Gastrocnemius medialis (tissue), 4 donors: ENCODE data around the gene PSG7. TPM values are rescaled to one million over a fixed set of nuclear protein-coding genes. Genes with fewer than 3 reads are reported as not detected.
"Not testable (repeated sequence)": the region's sequence is repeated elsewhere in the genome, so short reads cannot be mapped to it uniquely, and the experiment has no call there.

ENCODE experiments used
- ATAC-seq, 2 donors: fragments of 150-250 bp; one replicate each; pipeline ENCODE4 v1.9.1; 2016
- DNase-seq, 2 donors: peaks; one replicate each; pipeline ENCODE4 v3.0.0-alpha.2; 2019
- H3K27ac ChIP-seq, 4 donors: fragments of 200-600 bp; sonication (generic); 1 replicate in 1 of 4; 2 replicates in 3 of 4; pipeline ENCODE4 v1.5.1; 2016 to 2018; ENCODE audit warnings: mild to moderate bottlenecking in 2 of 4, moderate library complexity in 1 of 4
- H3K27me3 ChIP-seq, 3 donors: fragments of 200-600 bp; sonication (generic) in 2 of 3; 1 replicate in 1 of 3; 2 replicates in 2 of 3; pipeline versions ENCODE4 v1.5.1 to v1.6.0; 2016 to 2019; ENCODE audit warnings: mild to moderate bottlenecking in 1 of 3, moderate library complexity in 1 of 3
- H3K36me3 ChIP-seq, 2 donors: fragments of 200-600 bp; sonication (generic) in 1 of 2; one replicate each; pipeline ENCODE4 v1.5.1; 2017 to 2018
- H3K4me1 ChIP-seq, 2 donors: fragments of 200-600 bp; sonication (generic) in 1 of 2; one replicate each; pipeline ENCODE4 v1.5.1; 2016 to 2017; ENCODE audit warnings: mild to moderate bottlenecking in 2 of 2
- H3K4me3 ChIP-seq, 4 donors: fragments of 200-600 bp; sonication (generic) in 3 of 4; 1 replicate in 1 of 4; 2 replicates in 3 of 4; pipeline ENCODE4 v1.5.1; 2016 to 2019; ENCODE audit warnings: mild to moderate bottlenecking in 2 of 4
- H3K9me3 ChIP-seq, 3 donors: fragments of 200-600 bp; sonication (generic) in 2 of 3; 1 replicate in 1 of 3; 2 replicates in 2 of 3; pipeline ENCODE4 v1.5.1; 2016 to 2019
- in situ Hi-C, 4 donors: fragments of 200-750 bp; cut with MboI; loops; one replicate each; pipeline versions ENCODE4 v1.15.0 to v1.8.0; 2017; ENCODE audit warnings: low sequenced_read_pairs in 4 of 4
- intact Hi-C: fragments of 100-400 bp; cut with DNase I; formaldehyde crosslinking; loops from one replicate; pipeline ENCODE4 v1.15.1; 2023; ENCODE audit warnings: low total_unique reads
- total RNA-seq, 4 donors: library from RNA; depleted of rRNA; stranded (reverse); fragments of >200 nt; gene quantifications; one replicate each; pipeline versions ENCODE4 v1.1.0 to v1.2.3, GENCODE V29; 2016

The PSG7 gene
- total RNA-seq, 4 donors from 2014 or later: not detected

- H3K27ac ChIP-seq, H3K36me3 ChIP-seq, in situ Hi-C loops, H3K4me1 ChIP-seq, H3K4me3 ChIP-seq, ATAC-seq, H3K9me3 ChIP-seq, H3K27me3 ChIP-seq, DNase-seq, intact Hi-C loops: not testable (repeated sequence)
These were observed 20.1 kb downstream of the PSG7 start for GRCh38 chr19:42916931-42917330.

- ATAC-seq, H3K9me3 ChIP-seq, H3K27me3 ChIP-seq, H3K36me3 ChIP-seq, DNase-seq, intact Hi-C loops, H3K27ac ChIP-seq, in situ Hi-C loops, H3K4me1 ChIP-seq, H3K4me3 ChIP-seq: not testable (repeated sequence)
These were observed 23.5 kb downstream of the PSG7 start for GRCh38 chr19:42913516-42913915.

- intact Hi-C loops, DNase-seq, in situ Hi-C loops, H3K9me3 ChIP-seq, H3K4me3 ChIP-seq, H3K4me1 ChIP-seq, ATAC-seq, H3K27me3 ChIP-seq, H3K36me3 ChIP-seq, H3K27ac ChIP-seq: not testable (repeated sequence)
These were observed 24.1 kb downstream of the PSG7 start for GRCh38 chr19:42912941-42913340.

GRCh38 chr19:42911731-42912130, 25.3 kb downstream of the PSG7 start:
- H3K36me3 ChIP-seq, DNase-seq, H3K4me3 ChIP-seq, intact Hi-C loops, H3K27ac ChIP-seq, H3K4me1 ChIP-seq, H3K9me3 ChIP-seq, H3K27me3 ChIP-seq, ATAC-seq, in situ Hi-C loops: not testable (repeated sequence)

- DNase-seq, in situ Hi-C loops, H3K4me1 ChIP-seq, H3K4me3 ChIP-seq, H3K9me3 ChIP-seq, intact Hi-C loops, ATAC-seq, H3K36me3 ChIP-seq, H3K27ac ChIP-seq, H3K27me3 ChIP-seq: not testable (repeated sequence)
These were observed 30.8 kb downstream of the PSG7 start for GRCh38 chr19:42906162-42906561.

- not testable (repeated sequence) for H3K27me3 ChIP-seq
These were observed 36.4 kb downstream of the PSG7 start for GRCh38 chr19:42900561-42900960.

GRCh38 chr19:42899674-42900073, 37.3 kb downstream of the PSG7 start:
- H3K27me3 ChIP-seq, DNase-seq, H3K36me3 ChIP-seq, ATAC-seq, in situ Hi-C loops, H3K9me3 ChIP-seq, H3K27ac ChIP-seq, intact Hi-C loops, H3K4me3 ChIP-seq, H3K4me1 ChIP-seq: not testable (repeated sequence)

More at GRCh38 chr19:42900561-42900960, 36.4 kb downstream of the PSG7 start:
- intact Hi-C loops, DNase-seq, H3K4me1 ChIP-seq, ATAC-seq, H3K36me3 ChIP-seq, H3K4me3 ChIP-seq, H3K27ac ChIP-seq, H3K9me3 ChIP-seq, in situ Hi-C loops: not testable (repeated sequence)

- H3K9me3 ChIP-seq, H3K27ac ChIP-seq, in situ Hi-C loops, ATAC-seq, H3K4me1 ChIP-seq, H3K4me3 ChIP-seq, DNase-seq, H3K36me3 ChIP-seq, intact Hi-C loops, H3K27me3 ChIP-seq: not testable (repeated sequence)
These were observed 37.9 kb downstream of the PSG7 start for GRCh38 chr19:42899110-42899509.

- H3K27ac ChIP-seq, DNase-seq, intact Hi-C loops, H3K27me3 ChIP-seq, H3K36me3 ChIP-seq, H3K4me3 ChIP-seq, H3K9me3 ChIP-seq, in situ Hi-C loops, ATAC-seq, H3K4me1 ChIP-seq: not testable (repeated sequence)
These were observed 38.4 kb downstream of the PSG7 start for GRCh38 chr19:42898656-42899055.

- H3K27ac ChIP-seq, H3K4me1 ChIP-seq, H3K36me3 ChIP-seq, H3K27me3 ChIP-seq, intact Hi-C loops, in situ Hi-C loops, H3K4me3 ChIP-seq, DNase-seq, H3K9me3 ChIP-seq, ATAC-seq: not testable (repeated sequence)
These were observed 39.3 kb downstream of the PSG7 start for GRCh38 chr19:42897729-42898128.

- H3K36me3 ChIP-seq, ATAC-seq, H3K27me3 ChIP-seq, in situ Hi-C loops, intact Hi-C loops, H3K4me1 ChIP-seq, DNase-seq, H3K9me3 ChIP-seq, H3K4me3 ChIP-seq, H3K27ac ChIP-seq: not testable (repeated sequence)
These were observed 46.6 kb downstream of the PSG7 start for GRCh38 chr19:42890446-42890845.

- H3K27me3 ChIP-seq, H3K4me3 ChIP-seq, H3K27ac ChIP-seq, in situ Hi-C loops, ATAC-seq, DNase-seq, H3K36me3 ChIP-seq, intact Hi-C loops, H3K4me1 ChIP-seq, H3K9me3 ChIP-seq: not testable (repeated sequence)
These were observed 49.0 kb downstream of the PSG7 start for GRCh38 chr19:42887876-42888445.
